ENCODE data around the gene B4GALT2.

The B4GALT2 gene

GRCh38 chr1:43965316-43965715, 13.7 kb upstream of the B4GALT2 start:
- in situ Hi-C loops (cut with HindIII; ENCODE audit: low pct_unique_long_range_greater_than_20kb, low sequenced_read_pairs), result no loop called here
- no peak for DNase-seq (ENCODE audit: low read depth in 1 of 2, low spot score in 1 of 2)

GRCh38 chr1:43968348-43968948, 10.6 kb upstream of the B4GALT2 start:
- no peak for TF ChIP-seq JUND (IDR thresholded peaks at IDR 0.05; ENCODE audit: low read depth)
- DNase-seq (ENCODE audit: low read depth in 1 of 2, low spot score in 1 of 2), result peak in 1 of 2 experiments; percentile 69
- in situ Hi-C loops (cut with HindIII; ENCODE audit: low pct_unique_long_range_greater_than_20kb, low sequenced_read_pairs), result no loop called here

More at GRCh38 chr1:43965316-43965715, 13.7 kb upstream of the B4GALT2 start:
- no peak for TF ChIP-seq JUND (IDR thresholded peaks at IDR 0.05; ENCODE audit: low read depth)

GRCh38 chr1:43969416-43969745, 9.6 kb upstream of the B4GALT2 start:
- DNase-seq (ENCODE audit: low read depth in 1 of 2, low spot score in 1 of 2), result no peak
- in situ Hi-C loops (cut with HindIII; ENCODE audit: low pct_unique_long_range_greater_than_20kb, low sequenced_read_pairs), result no loop called here
- TF ChIP-seq JUND (IDR thresholded peaks at IDR 0.05; ENCODE audit: low read depth), result no peak

- in situ Hi-C loops (cut with HindIII; ENCODE audit: low pct_unique_long_range_greater_than_20kb, low sequenced_read_pairs), result no loop called here
- TF ChIP-seq JUND (IDR thresholded peaks at IDR 0.05; ENCODE audit: low read depth), result no peak
- peak; percentile 95 for DNase-seq (ENCODE audit: low read depth in 1 of 2, low spot score in 1 of 2)
Observed at GRCh38 chr1:43969746-43970466, 9.1 kb upstream of the B4GALT2 start, which contains the start of gene DPH2. TSS of gene DPH2 (plus strand) at chr1:43970010. CDS start at chr1:43970176, 166 bp downstream.

GRCh38 chr1:43970502-43970901, 8.5 kb upstream of the B4GALT2 start:
- no peak for TF ChIP-seq JUND (IDR thresholded peaks at IDR 0.05; ENCODE audit: low read depth)
- DNase-seq (ENCODE audit: low read depth in 1 of 2, low spot score in 1 of 2), result no peak
- in situ Hi-C loops (cut with HindIII; ENCODE audit: low pct_unique_long_range_greater_than_20kb, low sequenced_read_pairs), result no loop called here

- TF ChIP-seq JUND (IDR thresholded peaks at IDR 0.05; ENCODE audit: low read depth), result no peak
- in situ Hi-C loops (cut with HindIII; ENCODE audit: low pct_unique_long_range_greater_than_20kb, low sequenced_read_pairs), result no loop called here
- no peak for DNase-seq (ENCODE audit: low read depth in 1 of 2, low spot score in 1 of 2)
Observed at GRCh38 chr1:43970911-43971310, 8.1 kb upstream of the B4GALT2 start.

- no peak for TF ChIP-seq JUND (IDR thresholded peaks at IDR 0.05; ENCODE audit: low read depth)
- DNase-seq (ENCODE audit: low read depth in 1 of 2, low spot score in 1 of 2), result no peak
- in situ Hi-C loops (cut with HindIII; ENCODE audit: low pct_unique_long_range_greater_than_20kb, low sequenced_read_pairs), result no loop called here
Observed at GRCh38 chr1:43971336-43971980, 7.6 kb upstream of the B4GALT2 start.

- no peak for TF ChIP-seq JUND (IDR thresholded peaks at IDR 0.05; ENCODE audit: low read depth)
- in situ Hi-C loops (cut with HindIII; ENCODE audit: low pct_unique_long_range_greater_than_20kb, low sequenced_read_pairs), result no loop called here
Observed at GRCh38 chr1:43973981-43974442, 5.0 kb upstream of the B4GALT2 start.

GRCh38 chr1:43974443-43975248, 4.4 kb upstream of the B4GALT2 start, which contains the start of gene ATP6V0B:
TSS of gene ATP6V0B (plus strand) at chr1:43974960. CDS start at chr1:43975041, 81 bp downstream.
- no peak for TF ChIP-seq JUND (IDR thresholded peaks at IDR 0.05; ENCODE audit: low read depth)
- peak; percentile 88 to 94 for DNase-seq (ENCODE audit: low read depth in 1 of 2, low spot score in 1 of 2)
- in situ Hi-C loops (cut with HindIII; ENCODE audit: low pct_unique_long_range_greater_than_20kb, low sequenced_read_pairs), result no loop called here

More at GRCh38 chr1:43973981-43974442, 5.0 kb upstream of the B4GALT2 start:
- DNase-seq (ENCODE audit: low read depth in 1 of 2, low spot score in 1 of 2), result no peak

- TF ChIP-seq JUND (IDR thresholded peaks at IDR 0.05; ENCODE audit: low read depth), result no peak
- DNase-seq (ENCODE audit: low read depth in 1 of 2, low spot score in 1 of 2), result peak; percentile 70 to 71
- in situ Hi-C loops (cut with HindIII; ENCODE audit: low pct_unique_long_range_greater_than_20kb, low sequenced_read_pairs), result no loop called here
Observed at GRCh38 chr1:43975249-43975961, 3.6 kb upstream of the B4GALT2 start.

GRCh38 chr1:43976045-43976444, 3.0 kb upstream of the B4GALT2 start:
- no peak for DNase-seq (ENCODE audit: low read depth in 1 of 2, low spot score in 1 of 2)
- in situ Hi-C loops (cut with HindIII; ENCODE audit: low pct_unique_long_range_greater_than_20kb, low sequenced_read_pairs), result no loop called here
- no peak for TF ChIP-seq JUND (IDR thresholded peaks at IDR 0.05; ENCODE audit: low read depth)

GRCh38 chr1:43976890-43977289, 2.1 kb upstream of the B4GALT2 start:
- DNase-seq (ENCODE audit: low read depth in 1 of 2, low spot score in 1 of 2), result no peak
- TF ChIP-seq JUND (IDR thresholded peaks at IDR 0.05; ENCODE audit: low read depth), result no peak
- in situ Hi-C loops (cut with HindIII; ENCODE audit: low pct_unique_long_range_greater_than_20kb, low sequenced_read_pairs), result no loop called here
